ENCODE results near the gene RBMS3.
"Not testable (repeated sequence)": the region's sequence is repeated elsewhere in the genome, so short reads cannot be mapped to it uniquely, and the experiment has no call there.

RBMS3 gene

DNA sequence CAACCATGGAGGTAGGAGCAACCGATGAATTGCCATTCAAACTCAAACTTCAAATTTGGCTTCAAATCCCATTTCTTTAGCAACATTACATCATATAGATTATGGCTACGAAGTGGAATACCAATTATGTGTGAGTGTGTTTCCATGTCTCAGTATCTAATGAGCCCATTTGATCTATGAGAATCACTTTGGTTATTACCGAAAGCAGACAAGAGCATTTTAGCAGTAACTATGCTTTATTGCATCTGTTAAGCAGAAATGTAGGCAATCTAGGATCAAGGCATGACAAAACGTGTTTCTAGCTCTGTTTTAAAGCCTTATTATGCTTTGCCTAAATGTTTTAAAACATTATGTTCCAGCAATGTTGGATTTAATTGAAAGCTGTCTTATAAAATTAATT lies 743.6 kb downstream of the RBMS3 start:
- DNase-seq (ENCODE audit: low spot score): no peak

DNA sequence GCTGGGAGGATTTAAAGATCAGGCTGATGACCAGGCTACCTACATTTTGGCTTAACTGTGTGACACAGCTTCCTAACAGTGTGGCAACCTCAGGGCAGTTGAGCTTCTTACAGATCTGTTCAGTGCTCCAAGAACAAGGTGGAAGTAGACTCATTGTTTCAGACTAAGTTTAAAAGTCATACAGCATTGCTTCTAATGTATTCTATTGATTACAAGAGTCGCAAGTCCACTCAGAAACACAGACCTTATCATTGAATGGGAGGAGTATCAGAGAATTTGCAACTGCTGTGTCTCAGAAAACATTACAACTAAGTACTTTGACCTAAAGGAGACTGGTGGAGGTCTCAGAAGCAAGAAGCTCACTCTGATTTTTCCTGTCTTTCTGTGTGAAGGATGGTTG lies 746.0 kb downstream of the RBMS3 start:
- no peak for DNase-seq (ENCODE audit: low spot score)

DNA sequence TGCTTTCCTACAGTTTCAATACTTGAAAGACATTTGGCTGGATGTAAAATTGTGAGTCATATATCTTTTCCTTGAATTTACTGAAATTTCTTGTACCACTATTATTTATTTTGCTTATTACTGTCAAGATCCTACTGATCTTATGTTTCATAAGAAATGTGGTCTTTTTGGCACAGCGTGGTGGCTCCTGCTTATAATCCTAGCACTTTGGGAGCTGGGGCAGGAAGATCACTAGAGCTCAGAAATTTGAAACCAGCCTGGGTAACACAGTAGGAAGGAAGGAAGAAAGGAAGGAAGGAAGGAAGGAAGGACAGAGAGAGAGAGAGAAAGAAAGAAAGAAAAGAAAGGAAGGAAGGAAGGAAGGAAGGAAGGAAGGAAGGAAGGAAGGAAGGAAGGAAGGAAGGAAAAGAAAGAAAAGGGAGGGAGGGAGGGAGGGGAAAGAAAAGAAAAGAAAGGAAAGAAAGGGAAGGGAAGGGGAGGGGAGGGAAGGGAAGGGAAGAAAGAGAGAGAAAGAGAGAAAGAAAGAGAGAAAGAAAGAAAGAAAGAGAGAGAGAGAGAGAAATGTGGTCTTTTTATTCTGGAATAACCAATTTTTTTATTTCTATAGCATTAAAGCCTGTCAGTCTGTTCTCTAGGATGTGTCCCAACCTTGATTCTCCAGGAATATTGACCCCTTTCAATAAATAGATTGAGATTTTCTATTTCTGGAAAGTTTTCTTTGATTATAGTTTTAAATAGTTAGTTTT lies 753.5 kb downstream of the RBMS3 start:
- DNase-seq (ENCODE audit: low spot score): no peak

DNA sequence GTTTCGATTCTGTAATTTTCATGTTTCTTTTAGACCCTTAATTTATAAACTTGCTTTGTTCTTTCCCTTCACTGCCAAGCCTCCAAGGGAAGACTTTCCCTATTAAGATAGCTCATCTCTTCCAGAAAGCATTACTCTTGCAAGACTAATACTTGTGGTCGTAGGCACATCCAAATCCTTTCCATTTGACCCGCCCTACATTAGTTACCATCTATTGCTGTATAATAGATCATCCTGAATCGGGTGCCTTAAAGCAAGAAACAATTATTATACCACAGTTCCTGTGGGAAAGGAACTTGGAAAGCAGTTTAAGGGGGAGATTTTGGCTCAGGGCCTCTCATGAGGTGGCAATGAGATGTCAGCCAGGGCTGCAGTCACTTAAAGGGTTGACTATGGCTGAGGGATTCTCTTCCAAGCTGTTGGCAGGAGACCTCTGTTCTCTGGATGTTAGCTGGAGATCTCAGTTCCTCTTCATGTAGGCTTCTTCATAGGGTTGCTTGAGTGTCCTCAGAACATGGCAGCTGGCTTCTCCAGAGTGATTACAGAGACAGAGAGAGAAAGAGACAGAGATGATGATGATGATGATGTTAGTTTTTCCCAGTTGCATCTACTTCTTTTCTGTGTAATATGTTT lies 755.2 kb downstream of the RBMS3 start:
- no peak for DNase-seq (ENCODE audit: low spot score)

DNA sequence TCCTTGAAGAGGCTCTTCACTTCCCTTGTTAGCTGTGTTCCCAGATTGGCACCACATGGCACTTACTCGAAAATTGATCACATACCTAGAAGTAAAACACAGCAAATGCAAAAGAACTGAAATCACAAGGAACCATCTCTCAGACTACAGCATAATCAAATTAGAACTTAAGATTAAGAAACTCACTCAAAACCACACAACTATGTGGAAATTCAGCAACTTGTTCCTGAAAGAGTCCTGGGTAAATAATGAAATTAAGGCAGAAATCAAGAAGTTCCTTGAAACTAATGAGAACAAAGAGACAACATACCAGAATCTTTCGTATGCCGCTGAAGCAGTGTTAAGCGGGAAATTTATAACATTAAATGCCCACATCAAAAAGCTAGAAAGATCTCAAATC lies 759.3 kb downstream of the RBMS3 start:
- no peak for DNase-seq (ENCODE audit: low spot score)

DNA sequence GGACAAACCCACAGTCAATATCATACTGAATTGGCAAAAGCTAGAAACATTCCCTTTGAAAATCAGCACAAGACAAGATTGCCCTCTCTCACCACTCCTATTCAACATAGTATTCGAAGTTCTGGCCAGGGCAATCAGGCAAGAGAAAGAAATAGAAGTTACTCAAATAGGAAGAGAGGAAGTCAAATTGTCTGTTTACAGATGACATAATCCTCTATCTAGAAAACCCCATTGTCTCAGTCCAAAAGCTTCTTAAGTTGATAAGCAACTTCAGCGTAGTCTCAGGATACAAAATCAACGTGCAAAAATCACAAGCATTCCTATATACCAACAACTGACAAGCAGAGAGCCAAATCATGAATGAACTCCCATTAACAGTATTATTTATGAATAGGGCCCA lies 760.6 kb downstream of the RBMS3 start:
- not testable (repeated sequence) for DNase-seq (ENCODE audit: low spot score)

DNA sequence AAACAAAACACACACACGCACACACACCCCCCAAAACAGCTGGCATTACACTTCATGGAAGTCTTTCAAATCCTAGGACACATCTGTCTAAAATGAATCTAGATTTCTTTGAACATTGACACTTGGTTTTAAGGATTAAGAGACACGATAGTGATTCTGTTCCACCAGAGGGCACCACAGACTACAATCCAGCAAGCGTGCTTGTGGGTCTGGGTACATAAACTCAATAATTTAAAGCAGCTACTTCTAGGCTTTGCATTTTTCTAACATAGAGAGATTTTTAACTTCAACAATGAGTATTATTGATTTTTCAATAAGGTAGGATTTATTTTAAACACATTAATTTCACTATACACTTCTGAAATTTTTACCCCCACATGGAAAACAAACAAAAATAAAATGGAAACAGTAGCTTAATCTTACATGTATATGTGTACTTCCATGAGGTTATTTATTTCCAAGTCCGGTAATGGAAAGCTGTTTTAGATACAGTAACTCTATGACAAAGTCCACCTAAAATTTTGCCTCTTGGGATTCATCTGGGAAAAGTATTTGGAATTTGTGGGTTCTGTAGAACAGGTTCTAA lies 761.5 kb downstream of the RBMS3 start:
- peak; percentile 69 for DNase-seq (ENCODE audit: low spot score)

DNA sequence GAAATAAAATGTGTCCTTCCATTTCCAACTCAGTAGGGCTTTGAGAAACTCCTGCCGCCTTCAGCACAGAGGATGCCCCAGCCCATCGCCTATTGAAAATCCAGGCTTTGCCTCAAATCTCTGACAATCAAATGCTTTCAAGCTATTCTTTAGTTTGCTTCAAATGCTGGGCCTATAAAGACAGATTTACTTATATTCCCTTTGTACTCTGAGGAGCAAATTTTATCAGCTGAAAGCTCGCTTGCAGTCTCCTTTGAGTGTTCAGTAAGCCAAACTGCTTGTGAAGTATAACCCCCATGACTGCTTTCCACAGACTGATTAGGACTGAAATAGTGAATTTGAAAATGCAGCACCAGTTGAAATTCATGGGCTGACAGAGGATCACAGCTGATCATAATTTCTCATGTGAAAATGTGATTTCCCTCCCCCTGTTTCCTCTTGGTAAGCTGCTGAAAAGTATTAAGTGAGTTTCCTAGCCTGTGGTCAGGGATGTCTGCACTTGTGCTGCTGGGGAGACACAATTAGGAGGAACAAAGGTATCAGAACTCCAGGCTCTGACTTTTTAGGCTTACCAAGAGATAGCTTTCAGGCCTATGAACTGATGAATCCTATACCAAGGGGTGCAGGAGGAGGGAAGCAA lies 762.2 kb downstream of the RBMS3 start:
- DNase-seq (ENCODE audit: low spot score): no peak

DNA sequence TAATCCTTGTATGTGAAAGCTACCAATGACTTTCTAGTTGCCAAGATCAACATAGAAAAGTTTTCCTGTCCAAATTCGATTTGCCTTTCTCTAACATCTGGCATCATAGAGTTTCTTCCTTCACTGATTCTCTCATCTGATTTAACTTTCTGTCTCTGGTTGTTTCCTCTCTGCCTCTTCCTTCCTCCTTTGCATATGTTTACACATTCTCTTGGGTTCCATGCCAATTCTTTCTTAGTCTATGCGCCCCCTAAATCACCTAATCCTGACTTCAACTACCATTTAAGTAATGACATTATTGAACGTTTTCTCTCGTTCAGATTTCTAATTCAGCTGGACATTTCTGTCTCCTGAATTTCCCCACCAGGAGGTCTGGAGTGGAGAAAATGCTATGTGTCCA lies 763.6 kb downstream of the RBMS3 start:
- no peak for DNase-seq (ENCODE audit: low spot score)

DNA sequence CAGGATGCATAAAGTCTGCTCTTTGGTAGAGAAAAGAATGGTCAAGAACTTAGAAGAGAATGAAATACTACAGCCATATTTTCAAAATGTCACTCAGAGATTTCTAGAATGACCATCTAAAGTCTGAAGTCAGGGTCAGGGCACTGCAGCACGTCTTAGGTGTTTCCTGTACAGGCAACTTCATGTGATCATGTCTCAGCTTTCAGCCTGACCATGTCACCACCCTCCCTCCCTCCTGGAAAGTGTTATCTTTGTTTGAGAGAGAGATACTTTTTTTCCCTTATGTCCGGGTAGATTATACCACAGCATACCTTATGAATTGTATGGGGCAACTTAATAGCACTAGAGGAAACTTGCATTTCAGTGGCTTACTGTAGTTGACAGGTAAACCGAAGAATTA lies 767.6 kb downstream of the RBMS3 start:
- DNase-seq (ENCODE audit: low spot score): no peak

DNA sequence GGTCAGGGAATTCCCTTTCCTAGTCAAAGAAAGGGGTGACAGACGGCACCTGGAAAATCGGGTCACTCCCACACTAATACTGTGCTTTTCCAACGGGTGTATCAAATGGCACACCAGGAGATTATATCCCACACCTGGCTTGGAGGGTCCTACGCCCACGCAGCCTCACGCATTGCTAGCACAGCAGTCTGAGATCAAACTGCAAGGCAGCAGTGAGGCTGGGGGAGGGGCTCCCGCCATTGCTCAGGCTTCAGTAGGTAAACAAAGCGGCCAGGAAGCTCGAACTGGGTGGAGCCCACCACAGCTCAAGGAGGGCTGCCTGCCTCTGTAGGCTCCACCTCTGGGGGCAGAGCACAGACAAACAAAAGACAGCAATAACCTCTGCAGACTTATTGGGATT lies 769.2 kb downstream of the RBMS3 start:
- DNase-seq (ENCODE audit: low spot score): not testable (repeated sequence)

DNA sequence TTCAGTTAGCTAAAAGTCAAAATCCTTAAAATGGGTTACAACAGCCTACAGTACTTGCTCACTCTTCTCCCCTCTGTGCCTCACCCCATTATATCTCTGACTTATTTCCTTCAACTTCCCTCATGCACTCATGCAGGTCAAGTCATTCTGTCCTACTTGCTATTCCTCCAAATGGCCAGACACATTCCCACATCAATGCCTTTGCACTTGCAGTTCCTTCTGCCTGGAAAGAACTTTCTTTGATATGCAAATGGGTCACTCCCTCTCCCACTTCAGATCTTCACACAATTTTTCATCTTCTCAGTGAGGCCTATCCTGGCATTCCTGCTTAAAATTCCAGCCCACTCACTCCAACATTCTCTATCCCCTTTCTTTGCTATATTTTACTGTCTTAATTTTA lies 778.4 kb downstream of the RBMS3 start:
- DNase-seq (ENCODE audit: low spot score): no peak

All from kidney capillary endothelial cell (primary cell).